GM12891 (cell line): ENCODE measurements around the gene GFRA1.

ENCODE experiments used
- DNase-seq: peaks from one replicate; pipeline ENCODE4 v3.0.0; 2011; ENCODE audit warnings: low spot score; ENCODE audit not compliant: insufficient read length
- FAIRE-seq: peaks from 2 replicates; lab custom pipeline; 2011; peaks lifted over from hg19 to GRCh38; lab: Jason Lieb, UNC
- PAX5 ChIP-seq: IDR thresholded peaks from 2 replicates; pipeline ENCODE4 v1.6.1; 2011; ENCODE audit warnings: low read length, moderate library complexity, mild to moderate bottlenecking; ENCODE audit not compliant: insufficient read depth, severe bottlenecking
- POLR2A ChIP-seq: IDR thresholded peaks from 2 replicates; pipeline ENCODE4 v1.6.1; 2011; ENCODE audit warnings: low read depth, low read length, control low read depth
- POLR2AphosphoS5 ChIP-seq: IDR thresholded peaks from 2 replicates; pipeline ENCODE4 v1.6.1; 2011; ENCODE audit warnings: low read depth, low read length, control low read depth
- POU2F2 ChIP-seq: IDR thresholded peaks from 2 replicates; pipeline ENCODE4 v1.6.1; 2011; ENCODE audit warnings: low read depth, mild to moderate bottlenecking, control low read depth, low read length, moderate library complexity
- SPI1 ChIP-seq: IDR thresholded peaks from 2 replicates; pipeline ENCODE4 v1.6.1; 2011; ENCODE audit warnings: low read depth, low read length, control low read depth
- TAF1 ChIP-seq: IDR thresholded peaks from 2 replicates; pipeline ENCODE4 v1.6.1; 2011; ENCODE audit warnings: low read depth, low read length, control low read depth

Gene GFRA1

DNA sequence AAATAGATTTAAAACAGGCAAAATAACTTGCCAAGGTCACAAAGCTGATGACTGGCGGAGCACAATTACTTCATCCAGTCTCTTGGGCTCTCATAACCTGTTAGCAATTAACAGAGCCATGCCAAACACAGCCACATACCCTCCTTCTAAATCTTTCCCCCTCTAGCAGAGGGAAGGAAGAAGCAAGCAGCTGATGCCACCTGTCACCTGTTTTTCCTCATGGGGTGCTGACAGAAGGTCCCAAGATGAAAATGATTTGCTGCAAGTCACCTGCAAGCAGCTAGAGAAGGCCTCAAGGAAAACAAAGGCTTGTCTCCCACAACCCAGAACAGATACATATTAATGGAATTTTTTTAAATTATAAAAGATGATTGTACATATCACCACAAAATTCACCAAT lies 117.8 kb downstream of the GFRA1 start:
- FAIRE-seq, result no peak
- TF ChIP-seq POLR2AphosphoS5 (no peak), POLR2A (no peak), PAX5 (no peak), POU2F2 (no peak), TAF1 (no peak), SPI1 (no peak)
- DNase-seq, result no peak

GRCh38 chr10:116154651-116155050 lies 118.4 kb downstream of the GFRA1 start:
- FAIRE-seq (no peak), DNase-seq (no peak)
- TF ChIP-seq SPI1, result no peak
- TF ChIP-seq POU2F2, result no peak
- TF ChIP-seq POLR2AphosphoS5, result no peak
- TF ChIP-seq PAX5, result no peak
- no peak for TF ChIP-seq TAF1
- no peak for TF ChIP-seq POLR2A

DNA sequence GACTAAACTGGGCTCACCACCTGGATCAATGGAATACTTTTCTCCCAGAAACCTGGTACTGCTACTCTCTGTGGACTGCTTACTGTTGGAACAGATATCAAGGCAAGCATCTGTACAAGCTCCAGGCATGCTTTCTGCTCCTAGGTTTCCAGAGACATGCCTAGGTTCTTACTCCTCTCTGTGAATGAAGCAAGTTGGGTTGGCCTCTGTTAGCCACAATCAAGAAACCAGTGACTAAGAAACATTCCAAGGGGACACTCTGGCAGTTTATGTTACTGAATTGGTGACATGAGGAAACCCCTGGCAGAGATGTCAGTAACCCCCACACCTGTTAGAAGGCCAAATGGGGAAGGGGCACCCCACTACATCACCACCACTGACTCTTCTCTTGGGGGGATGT lies 121.9 kb downstream of the GFRA1 start:
- no peak for TF ChIP-seq PAX5
- no peak for TF ChIP-seq POU2F2
- DNase-seq (no peak), FAIRE-seq (no peak)

DNA sequence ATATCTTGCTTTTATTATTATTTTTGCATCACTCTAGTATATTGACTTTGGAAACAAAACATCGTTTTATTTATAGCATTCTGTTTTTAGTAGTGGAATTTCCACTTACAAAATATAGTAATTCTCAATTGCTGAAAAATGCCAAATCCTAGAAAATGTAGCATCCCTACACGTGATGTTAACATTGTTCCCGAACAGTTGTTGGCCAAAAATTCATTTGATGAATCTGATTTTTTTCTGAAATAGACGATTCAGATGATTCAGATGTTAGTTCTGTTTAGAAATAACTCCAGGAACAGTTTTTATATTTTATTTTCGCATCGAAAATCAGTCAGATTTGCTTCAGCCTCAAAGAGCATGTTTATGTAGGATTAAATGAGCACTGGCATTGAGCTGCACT lies 122.4 kb downstream of the GFRA1 start:
- DNase-seq (no peak), FAIRE-seq (no peak)
- TF ChIP-seq POLR2AphosphoS5 (no peak), POLR2A (no peak), PAX5 (no peak), TAF1 (no peak), POU2F2 (no peak), SPI1 (no peak)

DNA sequence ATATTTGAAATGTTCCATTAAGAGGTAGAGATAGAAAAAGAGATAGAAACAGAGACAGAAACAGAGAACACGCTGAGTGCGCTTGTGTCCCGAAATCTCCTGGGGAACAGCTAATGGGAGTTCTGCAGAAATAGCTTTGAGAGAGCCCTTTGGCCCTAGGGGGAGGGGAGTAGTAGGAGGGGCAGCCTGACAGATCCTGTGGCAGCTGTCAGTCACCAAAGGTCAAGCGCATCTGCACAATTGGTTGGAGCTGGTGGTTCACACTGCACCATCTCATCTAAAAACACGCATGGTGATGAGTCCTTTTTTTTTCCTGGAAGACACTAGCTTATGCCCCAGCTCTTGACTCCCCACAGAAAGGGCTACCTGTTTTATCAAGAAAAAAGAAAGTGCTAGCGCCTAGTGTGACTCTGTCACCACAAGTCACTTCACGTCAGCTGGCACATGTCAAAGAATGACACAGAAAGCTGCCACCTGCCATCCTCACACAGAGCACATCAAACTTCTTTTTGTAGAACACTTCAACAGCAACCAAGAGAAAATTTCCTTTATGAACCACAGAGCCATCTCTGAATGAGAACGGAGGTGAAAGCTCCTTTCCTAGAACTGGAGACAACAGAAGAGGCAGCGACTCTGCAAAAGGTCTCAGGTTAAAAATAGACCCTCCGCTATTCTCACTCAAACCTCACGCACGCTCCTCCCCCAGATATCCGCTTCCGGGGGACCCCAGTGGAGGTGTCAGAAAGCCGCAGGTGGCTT lies 125.7 kb downstream of the GFRA1 start:
- no peak for TF ChIP-seq TAF1
- DNase-seq (no peak), FAIRE-seq (no peak)

- DNase-seq (no peak), FAIRE-seq (no peak)
- TF ChIP-seq PAX5, result no peak
- TF ChIP-seq POLR2AphosphoS5, result no peak
- TF ChIP-seq POU2F2, result no peak
- TF ChIP-seq SPI1, result no peak
- TF ChIP-seq POLR2A, result no peak
- TF ChIP-seq TAF1, result no peak
These were observed 126.5 kb downstream of the GFRA1 start for GRCh38 chr10:116146372-116147140.

GRCh38 chr10:116143673-116144222 lies 129.3 kb downstream of the GFRA1 start:
- FAIRE-seq (no peak), DNase-seq (no peak)
- TF ChIP-seq TAF1 (no peak), POU2F2 (no peak), PAX5 (no peak), POLR2A (no peak), SPI1 (no peak), POLR2AphosphoS5 (no peak)

DNA sequence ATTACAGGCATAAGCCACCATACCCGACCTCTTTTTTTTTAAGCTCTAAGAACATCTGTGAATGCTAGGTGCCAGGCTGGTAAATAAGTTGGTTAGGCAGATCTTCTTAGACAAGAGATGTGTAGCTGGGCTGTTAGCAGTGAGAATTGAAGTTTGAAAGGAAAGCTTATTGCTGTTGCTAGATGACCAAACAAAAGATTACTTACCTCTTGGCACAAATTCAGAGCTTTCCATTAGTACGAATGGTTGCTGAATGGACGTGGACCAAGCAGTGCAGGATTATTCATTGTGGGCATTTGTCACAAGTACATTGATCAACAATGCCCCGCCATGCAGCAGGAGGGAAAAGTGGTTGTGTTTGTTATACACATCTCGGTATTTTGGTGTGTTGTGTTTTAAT lies 131.2 kb downstream of the GFRA1 start:
- no peak for DNase-seq
- FAIRE-seq, result no peak
- TF ChIP-seq PAX5, result no peak

GRCh38 chr10:116141246-116141645 lies 131.8 kb downstream of the GFRA1 start:
- no peak for DNase-seq
- FAIRE-seq, result no peak
- TF ChIP-seq POU2F2, result no peak
- TF ChIP-seq TAF1, result no peak
- no peak for TF ChIP-seq SPI1
- no peak for TF ChIP-seq POLR2AphosphoS5
- no peak for TF ChIP-seq POLR2A

DNA sequence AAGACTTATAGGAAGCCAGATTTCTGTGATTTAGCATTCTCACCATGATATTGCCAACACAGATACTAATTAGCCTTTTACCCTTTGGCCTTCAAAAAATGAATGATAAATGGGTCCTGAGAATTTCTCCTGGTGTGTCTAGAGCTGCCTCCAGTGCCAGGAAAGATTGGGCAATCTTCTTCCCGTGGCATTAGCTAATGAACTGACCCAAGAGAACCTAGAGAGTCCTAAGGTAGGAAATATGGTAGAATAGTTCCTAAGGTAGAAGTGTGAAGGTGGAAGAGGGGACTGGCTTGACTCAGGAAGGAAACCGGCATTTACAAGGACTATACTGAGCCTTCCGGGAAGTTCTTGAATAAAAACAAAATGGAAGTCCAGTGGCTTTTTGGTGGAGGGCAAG lies 133.1 kb downstream of the GFRA1 start:
- no peak for TF ChIP-seq POLR2AphosphoS5
- TF ChIP-seq POU2F2, result no peak
- no peak for TF ChIP-seq TAF1
- TF ChIP-seq PAX5, result no peak
- TF ChIP-seq POLR2A, result no peak
- no peak for TF ChIP-seq SPI1
- DNase-seq (no peak), FAIRE-seq (no peak)
